Stomach (tissue), 9 donors: ENCODE measurements around the gene RASL12. TPM values are rescaled to one million over a fixed set of nuclear protein-coding genes. Genes with fewer than 3 reads are reported as not detected.

Source experiments
- DNase-seq, 2 donors: peaks; one replicate each; pipeline versions ENCODE4 v3.0.0 to v3.0.0-alpha.2; 2013 to 2019
- H3K27ac ChIP-seq, 5 donors: fragments of 200-600 bp in 4 of 5; sonication (generic) in 4 of 5; one replicate each; pipeline ENCODE4 v1.5.1; 2013 to 2019; ENCODE audit warnings: mild to moderate bottlenecking in 1 of 5, moderate library complexity in 1 of 5
- H3K27me3 ChIP-seq, 3 donors: fragments of 200-600 bp; sonication (generic); one replicate each; pipeline ENCODE4 v1.5.1; 2017 to 2019; ENCODE audit warnings: mixed run types in 1 of 3
- H3K36me3 ChIP-seq, 4 donors: fragments of 200-600 bp; sonication (generic); 1 replicate in 3 of 4; 2 replicates in 1 of 4; pipeline ENCODE4 v1.5.1; 2016 to 2019
- H3K4me1 ChIP-seq, 4 donors: fragments of 200-600 bp; sonication (generic); one replicate each; pipeline ENCODE4 v1.5.1; 2016 to 2019
- H3K4me3 ChIP-seq, 4 donors: fragments of 200-600 bp; sonication (generic) in 3 of 4; one replicate each; pipeline ENCODE4 v1.5.1; 2016 to 2019; ENCODE audit warnings: mild to moderate bottlenecking in 1 of 4
- H3K9me3 ChIP-seq, 4 donors: fragments of 200-600 bp; sonication (generic); one replicate each; pipeline ENCODE4 v1.5.1; 2016 to 2019
- EP300 ChIP-seq: sonication (generic); formaldehyde crosslinking; IDR thresholded peaks from one replicate; pipeline ENCODE4 v1.6.1; 2017; ENCODE audit warnings: antibody characterized with exemption
- POLR2A ChIP-seq, 4 donors: fragments of 450-650 bp; IDR thresholded peaks; one replicate each; pipeline ENCODE4 v1.6.1; 2016; ENCODE audit warnings: antibody characterized with exemption in 4 of 4, control low read depth in 2 of 4, mild to moderate bottlenecking in 1 of 4, moderate library complexity in 1 of 4
- POLR2AphosphoS5 ChIP-seq, 3 donors: sonication (generic); formaldehyde crosslinking; IDR thresholded peaks; one replicate each; pipeline ENCODE4 v1.6.1; 2016; ENCODE audit warnings: antibody characterized with exemption in 3 of 3
- WGBS, 5 donors: extraction: QIAGEN DNeasy Blood & Tissue Kit in 3 of 5; methylation state at CpG; one replicate each; pipeline versions ENCODE4 v1.1.5 to v1.1.7; 2013 to 2018; 5-methylcytosine and 5-hydroxymethylcytosine counted together
- intact Hi-C: fragments of 100-400 bp; cut with DNase I; formaldehyde crosslinking; loops from one replicate; pipeline ENCODE4 v1.15.1; 2023; ENCODE audit warnings: low total_unique reads
- polyA plus RNA-seq, 3 donors: library from polyadenylated mRNA; stranded (reverse); fragments of 200-250 nt; gene quantifications; one replicate each; pipeline ENCODE4 v1.2.3, GENCODE V29; 2013
- total RNA-seq, 5 donors: library from RNA; depleted of rRNA; stranded (reverse); fragments of >200 nt; gene quantifications; one replicate each; pipeline versions ENCODE4 v1.1.0 to v1.2.3, GENCODE V29; 2014 to 2016
- TF ChIP-seq, protein P1 (sequence below), 7 experiments: fragments of 450-650 bp in 4 of 7; fragments of 200-600 bp in 3 of 7; sonication (generic) in 3 of 7; IDR thresholded peaks; one replicate each; pipeline ENCODE4 v1.5.1; 2016 to 2019; ENCODE audit warnings: antibody characterized with exemption in 7 of 7, control low read depth in 2 of 7, mild to moderate bottlenecking in 1 of 7
- donor health status: healthy with polysubstance abuse.
- donor health status: Bipolar disorder and iron deficiency.
- donor health status: healthy.

RASL12 gene
- total and polyA plus RNA-seq, 8 donors, result 0.58 to 27.7 (median 10.9) TPM

DNA sequence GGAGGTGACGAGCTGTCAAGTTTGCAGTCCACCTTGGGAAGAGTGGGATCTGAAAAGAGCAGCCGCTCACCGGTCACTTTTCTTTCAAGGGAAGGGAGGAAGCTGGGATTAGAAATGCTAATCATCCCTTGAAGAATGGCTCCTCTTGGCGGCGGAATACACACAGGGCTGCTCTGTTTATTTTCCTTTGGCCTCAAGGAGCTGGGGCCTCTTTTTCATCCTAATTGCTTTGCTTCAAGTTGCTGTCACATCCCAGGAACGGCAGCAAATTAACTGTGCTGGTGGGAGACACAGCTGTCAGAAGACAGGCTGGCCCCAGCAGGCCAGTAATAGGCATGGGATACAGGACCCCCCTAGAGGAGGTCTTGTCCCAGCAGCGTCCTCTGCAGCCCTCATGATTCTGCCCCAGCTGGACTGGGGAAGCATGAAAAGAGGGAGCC lies 15.5 kb upstream of the RASL12 start:
- WGBS, 5 donors, result 16 to 40% (median 26%) methylated on average over 7 of the region's 7 CpGs
- Histone ChIP-seq H3K27me3 (peaks cover 0 to 42% (median 0%) of the 10 kb centered on the region in 3 donors), H3K4me1 (peaks cover 7 to 48% (median 19%) of the 10 kb centered on the region in 4 donors), H3K4me3 (no peak overlapping the region), H3K9me3 (no peaks in the 10 kb centered on the region), H3K36me3 (no peaks in the 10 kb centered on the region), H3K27ac (no peak overlapping the region)
- TF ChIP-seq POLR2A (IDR thresholded peaks at IDR 0.05) (no peak), POLR2AphosphoS5 (IDR thresholded peaks at IDR 0.05) (no peak), EP300 (no peak)
- TF ChIP-seq, protein P1, sequence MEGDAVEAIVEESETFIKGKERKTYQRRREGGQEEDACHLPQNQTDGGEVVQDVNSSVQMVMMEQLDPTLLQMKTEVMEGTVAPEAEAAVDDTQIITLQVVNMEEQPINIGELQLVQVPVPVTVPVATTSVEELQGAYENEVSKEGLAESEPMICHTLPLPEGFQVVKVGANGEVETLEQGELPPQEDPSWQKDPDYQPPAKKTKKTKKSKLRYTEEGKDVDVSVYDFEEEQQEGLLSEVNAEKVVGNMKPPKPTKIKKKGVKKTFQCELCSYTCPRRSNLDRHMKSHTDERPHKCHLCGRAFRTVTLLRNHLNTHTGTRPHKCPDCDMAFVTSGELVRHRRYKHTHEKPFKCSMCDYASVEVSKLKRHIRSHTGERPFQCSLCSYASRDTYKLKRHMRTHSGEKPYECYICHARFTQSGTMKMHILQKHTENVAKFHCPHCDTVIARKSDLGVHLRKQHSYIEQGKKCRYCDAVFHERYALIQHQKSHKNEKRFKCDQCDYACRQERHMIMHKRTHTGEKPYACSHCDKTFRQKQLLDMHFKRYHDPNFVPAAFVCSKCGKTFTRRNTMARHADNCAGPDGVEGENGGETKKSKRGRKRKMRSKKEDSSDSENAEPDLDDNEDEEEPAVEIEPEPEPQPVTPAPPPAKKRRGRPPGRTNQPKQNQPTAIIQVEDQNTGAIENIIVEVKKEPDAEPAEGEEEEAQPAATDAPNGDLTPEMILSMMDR (IDR thresholded peaks at IDR 0.05), result peak in 1 of 7 experiments; percentile 15
- intact Hi-C loops, result loop anchor here (10.0 kb wide), 1 partner anchor 48 kb away; no protein-coding TSS in a partner anchor
- DNase-seq, result peak in 1 of 2 donors; percentile 76

- Histone ChIP-seq H3K36me3 (no peaks in the 10 kb centered on the region), H3K9me3 (no peaks in the 10 kb centered on the region), H3K27me3 (peaks cover 0 to 51% (median 6%) of the 10 kb centered on the region in 3 donors), H3K4me3 (no peak overlapping the region), H3K4me1 (peaks cover 7 to 47% (median 25%) of the 10 kb centered on the region in 4 donors), H3K27ac (no peak overlapping the region)
- intact Hi-C loops, result loop anchor here (10.0 kb wide), 1 partner anchor 48 kb away; no protein-coding TSS in a partner anchor
- TF ChIP-seq POLR2AphosphoS5 (IDR thresholded peaks at IDR 0.05), result no peak
- TF ChIP-seq EP300, result no peak
- WGBS, 5 donors, result 8 to 31% (median 15%) methylated on average over 7 of the region's 7 CpGs
- peak in 1 of 2 donors; percentile 62 for DNase-seq
These were observed 14.6 kb upstream of the RASL12 start for GRCh38 chr15:65082303-65082953.

GRCh38 chr15:65081758-65082157 lies 14.0 kb upstream of the RASL12 start:
- intact Hi-C loops, result loop anchor here (10.0 kb wide), 1 partner anchor 47 kb away; no protein-coding TSS in a partner anchor
- 76 to 93% (median 84%) methylated on average over 4 to 5 of the region's 5 CpGs for WGBS, 5 donors
- Histone ChIP-seq H3K9me3 (no peaks in the 10 kb centered on the region), H3K27ac (no peak overlapping the region), H3K4me1 (peaks cover 4 to 45% (median 26%) of the 10 kb centered on the region in 4 donors), H3K36me3 (no peaks in the 10 kb centered on the region), H3K4me3 (no peak overlapping the region), H3K27me3 (peaks cover 0 to 57% (median 13%) of the 10 kb centered on the region in 3 donors)
- no peak for DNase-seq
- TF ChIP-seq EP300 (no peak), POLR2AphosphoS5 (IDR thresholded peaks at IDR 0.05) (no peak), POLR2A (IDR thresholded peaks at IDR 0.05) (no peak)
- TF ChIP-seq, protein P1 (IDR thresholded peaks at IDR 0.05), result no peak

DNA sequence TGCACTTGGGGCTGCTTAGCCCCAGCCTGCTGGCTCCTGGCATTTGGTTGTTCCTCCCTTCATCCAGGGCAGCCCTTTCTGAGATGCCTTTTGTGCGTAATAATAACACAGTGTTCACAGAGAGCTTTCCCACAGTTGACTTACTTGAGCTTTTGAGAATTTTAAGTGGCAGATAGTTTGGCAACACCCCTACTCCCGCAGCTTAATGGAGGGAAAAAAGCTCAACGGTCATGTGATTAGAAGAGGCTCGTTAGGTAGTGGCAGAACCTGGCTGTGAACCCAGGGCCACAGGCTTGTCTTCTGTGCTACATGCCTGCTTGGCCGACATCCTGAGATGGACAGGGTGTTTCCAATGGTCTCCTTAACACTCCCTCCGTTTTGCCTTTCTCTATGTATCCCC lies 13.5 kb upstream of the RASL12 start:
- WGBS, 5 donors, result 53 to 63% (median 54%) methylated on average over 6 of the region's 6 CpGs

More for the DNA sequence above, 13.5 kb upstream of the RASL12 start:
- Histone ChIP-seq H3K36me3 (no peaks in the 10 kb centered on the region), H3K27me3 (peaks cover 0 to 62% (median 15%) of the 10 kb centered on the region in 3 donors), H3K27ac (no peak overlapping the region), H3K4me1 (peaks cover 4 to 45% (median 26%) of the 10 kb centered on the region in 4 donors), H3K9me3 (no peaks in the 10 kb centered on the region), H3K4me3 (no peak overlapping the region)
- TF ChIP-seq POLR2A (IDR thresholded peaks at IDR 0.05) (no peak), POLR2AphosphoS5 (IDR thresholded peaks at IDR 0.05) (no peak), EP300 (no peak)
- TF ChIP-seq, protein P1 (IDR thresholded peaks at IDR 0.05), result no peak
- no peak for DNase-seq
- intact Hi-C loops, result loop anchor here (10.0 kb wide), 1 partner anchor 46 kb away; no protein-coding TSS in a partner anchor
